ENCODE results near the gene ANKLE1. TPM values are rescaled to one million over a fixed set of nuclear protein-coding genes. Genes with fewer than 3 reads are reported as not detected.
A peak's percentile ranks its signal among the peaks of the same experiment; 100 is the strongest.

The ANKLE1 gene
- total RNA-seq, 2 donors from 2014 or later = 0.51 TPM; not detected in 1

- Histone ChIP-seq H3K9me3 (no peaks in the 10 kb centered on the region), H3K27me3 (no peaks in the 10 kb centered on the region), H3K36me3 (peaks cover 33% of the 10 kb centered on the region), H3K4me3 (peak overlapping the region; percentile 31 to 59), H3K4me1 (peaks cover 0 to 28% of the 10 kb centered on the region in 2 donors), H3K27ac (peak overlapping the region; percentile 67 to 69)
- no peak for TF ChIP-seq CTCF (IDR thresholded peaks at IDR 0.05)
- no peak for DNase-seq (ENCODE audit: low spot score)
These were observed 45.5 kb upstream of the ANKLE1 start for GRCh38 chr19:17235971-17236777.

- peak overlapping the region in 1 of 2 donors; percentile 16 for H3K27ac ChIP-seq
- DNase-seq (ENCODE audit: low spot score) = no peak
- H3K4me1 ChIP-seq = peaks cover 0 to 36% of the 10 kb centered on the region in 2 donors
- H3K4me3 ChIP-seq = no peak overlapping the region
- no peaks in the 10 kb centered on the region for H3K9me3 ChIP-seq
- H3K36me3 ChIP-seq = peaks cover 25% of the 10 kb centered on the region
- no peaks in the 10 kb centered on the region for H3K27me3 ChIP-seq
- TF ChIP-seq CTCF (IDR thresholded peaks at IDR 0.05) = no peak
These were observed 44.7 kb upstream of the ANKLE1 start for GRCh38 chr19:17236811-17237543.

GRCh38 chr19:17237747-17238706, 43.7 kb upstream of the ANKLE1 start:
- no peak for DNase-seq (ENCODE audit: low spot score)
- Histone ChIP-seq H3K4me1 (peaks cover 0 to 46% of the 10 kb centered on the region in 2 donors), H3K9me3 (no peaks in the 10 kb centered on the region), H3K4me3 (no peak overlapping the region), H3K27me3 (no peaks in the 10 kb centered on the region), H3K27ac (no peak overlapping the region), H3K36me3 (peaks cover 14% of the 10 kb centered on the region)
- no peak for TF ChIP-seq CTCF (IDR thresholded peaks at IDR 0.05)

GRCh38 chr19:17240062-17240752, 41.5 kb upstream of the ANKLE1 start:
- Histone ChIP-seq H3K4me1 (peaks cover 0 to 45% of the 10 kb centered on the region in 2 donors), H3K36me3 (peaks cover 10% of the 10 kb centered on the region), H3K27ac (no peak overlapping the region), H3K27me3 (no peaks in the 10 kb centered on the region), H3K4me3 (no peak overlapping the region), H3K9me3 (no peaks in the 10 kb centered on the region)
- TF ChIP-seq CTCF (IDR thresholded peaks at IDR 0.05) = no peak
- DNase-seq (ENCODE audit: low spot score) = no peak

GRCh38 chr19:17240826-17241399, 40.8 kb upstream of the ANKLE1 start:
- Histone ChIP-seq H3K4me1 (peaks cover 0 to 40% of the 10 kb centered on the region in 2 donors), H3K27ac (peak overlapping the region; percentile 51 to 84), H3K36me3 (peaks cover 10% of the 10 kb centered on the region), H3K9me3 (no peaks in the 10 kb centered on the region), H3K4me3 (no peak overlapping the region), H3K27me3 (no peaks in the 10 kb centered on the region)
- TF ChIP-seq CTCF (IDR thresholded peaks at IDR 0.05) = no peak
- DNase-seq (ENCODE audit: low spot score) = no peak
